Activated gamma-delta T cell treated with anti-CD3 and anti-CD28 coated beads, Interleukin-2, amount 50 U/mL, for 16 hours (primary cell): ENCODE measurements around the gene CYP2C9.

Experiments used
- DNase-seq: peaks from one replicate; pipeline ENCODE4 v3.0.0-alpha.2; 2020; ENCODE audit warnings: low read depth

CYP2C9 gene

GRCh38 chr10:95039281-95039680 is 100.8 kb downstream of the CYP2C9 start:
- DNase-seq = no peak
